Calu3 (cell line): ENCODE results near the gene MUC6. TPM values are rescaled to one million over a fixed set of nuclear protein-coding genes. Genes with fewer than 3 reads are reported as not detected.

Experiments
- BruUV-seq: library from RNA; stranded (reverse); fragments of 400-500 nt; replicated peaks from 2 replicates; lab custom pipeline; 2021; lab: Mats Ljungman, UMichigan
- CTCF ChIA-PET: fragments of 300-600 bp; sonication (Branson Sonifier 250); formaldehyde crosslinking; loops from one replicate; lab custom pipeline; 2022; ENCODE audit warnings: antibody characterized with exemption; lab: Charles Lee
- DNase-seq: peaks from one replicate; pipeline ENCODE4 v3.0.0; 2022
- H3K27ac Mint-ChIP-seq: one replicate; pipeline ENCODE4 v1.8.0; 2022; ENCODE audit warnings: mixed read lengths; ENCODE audit not compliant: unreplicated experiment
- H3K27me3 Mint-ChIP-seq: one replicate; pipeline ENCODE4 v1.8.0; 2022; ENCODE audit warnings: mixed read lengths; ENCODE audit not compliant: unreplicated experiment
- H3K36me3 Mint-ChIP-seq: one replicate; pipeline ENCODE4 v1.8.0; 2022; ENCODE audit warnings: mild to moderate bottlenecking, moderate library complexity, mixed read lengths; ENCODE audit not compliant: insufficient read depth, unreplicated experiment
- H3K4me1 Mint-ChIP-seq: one replicate; pipeline ENCODE4 v1.8.0; 2022; ENCODE audit warnings: mild to moderate bottlenecking, low read depth, mixed read lengths; ENCODE audit not compliant: unreplicated experiment
- H3K4me3 Mint-ChIP-seq: one replicate; pipeline ENCODE4 v1.8.0; 2022; ENCODE audit warnings: mild to moderate bottlenecking, low read depth, moderate library complexity, mixed read lengths; ENCODE audit not compliant: unreplicated experiment
- H3K9me3 Mint-ChIP-seq: one replicate; pipeline ENCODE4 v1.8.0; 2022; ENCODE audit warnings: low read depth, mixed read lengths; ENCODE audit not compliant: unreplicated experiment
- CTCF ChIP-seq: fragments of 200-600 bp; IDR thresholded peaks from one replicate; pipeline ENCODE4 v1.8.0; 2022; ENCODE audit warnings: antibody characterized with exemption; ENCODE audit not compliant: unreplicated experiment
- intact Hi-C: fragments of 100-400 bp; cut with micrococcal nuclease; formaldehyde crosslinking; loops from one replicate; pipeline ENCODE4 v1.10.0; 2022; ENCODE audit not compliant: unreplicated experiment
- total RNA-seq: library from RNA; stranded (reverse); gene quantifications from 2 replicates; pipeline ENCODE4 v1.2.3, GENCODE V29; 2022

Gene MUC6
- total RNA-seq, 1 experiment from 2014 or later: 0.73 TPM

- H3K4me1 Mint-ChIP-seq: peaks cover 14% of the 10 kb centered on the region
- H3K36me3 Mint-ChIP-seq: peaks cover 9% of the 10 kb centered on the region
These were observed 36.3 kb upstream of the MUC6 start for GRCh38 chr11:1072821-1073231.

GRCh38 chr11:1072116-1072820 is 35.8 kb upstream of the MUC6 start:
- DNase-seq: peak; percentile 81
- TSS peak; percentile 97 for BruUV-seq
- CTCF ChIA-PET: interaction anchor here (0.6 to 0.7 kb wide), 3 partner anchors 30 to 231 kb away, joined by 3 to 6 read pairs (median 5); no protein-coding TSS in a partner anchor
- H3K9me3 Mint-ChIP-seq: no peaks in the 10 kb centered on the region
- no peaks in the 10 kb centered on the region for H3K27me3 Mint-ChIP-seq
- no peak overlapping the region for H3K4me3 Mint-ChIP-seq
- H3K4me1 Mint-ChIP-seq: peaks cover 14% of the 10 kb centered on the region
- intact Hi-C loops: no loop called here
- H3K27ac Mint-ChIP-seq: peak overlapping the region; percentile 63
- TF ChIP-seq CTCF: no peak
- H3K36me3 Mint-ChIP-seq: peaks cover 9% of the 10 kb centered on the region

More at GRCh38 chr11:1072821-1073231, 36.3 kb upstream of the MUC6 start:
- no peaks in the 10 kb centered on the region for H3K9me3 Mint-ChIP-seq
- no peak overlapping the region for H3K4me3 Mint-ChIP-seq
- CTCF ChIA-PET: interaction anchor here (0.6 to 0.7 kb wide), 2 partner anchors 121 to 231 kb away, joined by 3 to 6 read pairs; no protein-coding TSS in a partner anchor
- TF ChIP-seq CTCF: no peak
- peak overlapping the region; percentile 63 for H3K27ac Mint-ChIP-seq
- BruUV-seq: TSS peak; percentile 92
- H3K27me3 Mint-ChIP-seq: no peaks in the 10 kb centered on the region
- DNase-seq: no peak
- intact Hi-C loops: no loop called here

- CTCF ChIA-PET: interaction anchor here (0.7 kb wide), 1 partner anchor 30 kb away, joined by 5 read pairs; no protein-coding TSS in a partner anchor
- TF ChIP-seq CTCF: no peak
- no peaks in the 10 kb centered on the region for H3K9me3 Mint-ChIP-seq
- H3K27ac Mint-ChIP-seq: peak overlapping the region; percentile 63
- peaks cover 9% of the 10 kb centered on the region for H3K36me3 Mint-ChIP-seq
- intact Hi-C loops: no loop called here
- H3K4me1 Mint-ChIP-seq: peaks cover 14% of the 10 kb centered on the region
- no peak for DNase-seq
- H3K4me3 Mint-ChIP-seq: no peak overlapping the region
- no peaks in the 10 kb centered on the region for H3K27me3 Mint-ChIP-seq
- BruUV-seq: no TSS peak
These were observed 35.1 kb upstream of the MUC6 start for GRCh38 chr11:1071571-1072115.

- BruUV-seq: no TSS peak
- DNase-seq: no peak
- Mint-ChIP-seq H3K27me3 (no peaks in the 10 kb centered on the region), H3K27ac (no peak overlapping the region), H3K36me3 (peaks cover 9% of the 10 kb centered on the region), H3K9me3 (no peaks in the 10 kb centered on the region), H3K4me3 (no peak overlapping the region), H3K4me1 (peaks cover 14% of the 10 kb centered on the region)
- TF ChIP-seq CTCF: no peak
- CTCF ChIA-PET: no interaction called here
- intact Hi-C loops: no loop called here
These were observed 34.3 kb upstream of the MUC6 start for GRCh38 chr11:1070594-1071462.
